HL-60 (cell line): ENCODE measurements around the gene NEGR1.

Experiments used
- CTCF ChIP-seq: IDR thresholded peaks from one replicate; pipeline ENCODE4 v1.5.1; 2011; ENCODE audit warnings: low read length, control low read depth, inconsistent platforms; ENCODE audit not compliant: insufficient read depth
- GABPA ChIP-seq: IDR thresholded peaks from 2 replicates; pipeline ENCODE4 v1.6.1; 2012; ENCODE audit warnings: low read depth
- REST ChIP-seq: IDR thresholded peaks from 2 replicates; pipeline ENCODE4 v1.6.1; 2012; ENCODE audit warnings: low read depth; ENCODE audit not compliant: insufficient replicate concordance

- TF ChIP-seq CTCF (no peak), GABPA (no peak), REST (no peak)
Measured at GRCh38 chr1:71835442-71835813, 446.9 kb downstream of the NEGR1 start.
